Transverse colon (tissue), 4 donors: Measurements from ENCODE around the gene UGT1A10.

Experiments
- EP300 ChIP-seq: sonication (generic); formaldehyde crosslinking; IDR thresholded peaks from one replicate; pipeline ENCODE4 v1.6.1; 2017; ENCODE audit warnings: antibody characterized with exemption, low read depth
- POLR2A ChIP-seq: fragments of 450-650 bp; IDR thresholded peaks from one replicate; pipeline ENCODE4 v1.6.1; 2016; ENCODE audit warnings: antibody characterized with exemption, mild to moderate bottlenecking, moderate library complexity
- POLR2AphosphoS5 ChIP-seq, 3 donors: sonication (generic); formaldehyde crosslinking; IDR thresholded peaks; one replicate each; pipeline ENCODE4 v1.6.1; 2016; ENCODE audit warnings: antibody characterized with exemption in 3 of 3
- TF ChIP-seq, protein P1 (sequence below), 5 experiments: fragments of 200-600 bp in 3 of 5; fragments of 450-650 bp in 2 of 5; sonication (generic) in 3 of 5; IDR thresholded peaks; 1 replicate in 2 of 5; 2 replicates in 3 of 5; pipeline ENCODE4 v1.5.1; 2016 to 2017; ENCODE audit warnings: antibody characterized with exemption in 5 of 5, inconsistent platforms in 3 of 5, mild to moderate bottlenecking in 2 of 5, moderate library complexity in 1 of 5

DNA sequence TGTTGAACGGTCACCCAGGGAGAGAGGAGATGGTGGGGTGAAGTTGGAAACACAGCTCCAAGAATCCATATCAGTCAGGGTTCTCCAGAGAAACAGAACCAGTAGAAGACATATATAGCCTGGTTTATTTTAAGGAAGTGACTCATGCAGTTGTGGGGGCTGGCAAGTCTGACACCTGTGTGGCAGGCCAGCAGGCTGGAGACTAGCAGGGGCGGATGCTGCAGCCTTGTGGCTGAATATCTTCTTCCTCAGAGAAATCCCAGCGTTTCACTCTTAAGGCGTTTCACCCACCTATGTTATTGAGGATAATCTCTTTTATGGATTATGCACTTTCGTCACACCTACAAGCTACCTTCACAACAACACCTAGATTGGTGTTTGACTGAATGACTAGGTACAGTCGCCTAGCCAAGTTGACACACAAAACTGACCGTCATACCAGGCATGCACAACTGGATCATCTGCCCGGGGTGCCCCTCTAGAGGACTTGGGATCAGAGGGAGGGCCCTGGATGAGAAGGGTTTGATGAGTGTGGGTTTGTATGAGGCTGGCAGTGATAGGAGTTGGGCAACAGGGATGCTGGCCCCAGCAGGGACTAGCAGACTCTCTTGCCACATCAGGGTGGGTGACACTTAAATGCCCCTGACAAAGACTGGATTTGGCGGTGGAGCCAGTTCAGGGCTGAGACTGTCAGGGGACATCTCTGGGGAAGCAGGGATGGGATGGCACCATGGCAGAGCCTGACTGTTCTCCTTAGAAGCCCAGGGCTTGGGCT, 165.3 kb downstream of the UGT1A10 start:
- TF ChIP-seq EP300 = no peak
- TF ChIP-seq, protein P1, sequence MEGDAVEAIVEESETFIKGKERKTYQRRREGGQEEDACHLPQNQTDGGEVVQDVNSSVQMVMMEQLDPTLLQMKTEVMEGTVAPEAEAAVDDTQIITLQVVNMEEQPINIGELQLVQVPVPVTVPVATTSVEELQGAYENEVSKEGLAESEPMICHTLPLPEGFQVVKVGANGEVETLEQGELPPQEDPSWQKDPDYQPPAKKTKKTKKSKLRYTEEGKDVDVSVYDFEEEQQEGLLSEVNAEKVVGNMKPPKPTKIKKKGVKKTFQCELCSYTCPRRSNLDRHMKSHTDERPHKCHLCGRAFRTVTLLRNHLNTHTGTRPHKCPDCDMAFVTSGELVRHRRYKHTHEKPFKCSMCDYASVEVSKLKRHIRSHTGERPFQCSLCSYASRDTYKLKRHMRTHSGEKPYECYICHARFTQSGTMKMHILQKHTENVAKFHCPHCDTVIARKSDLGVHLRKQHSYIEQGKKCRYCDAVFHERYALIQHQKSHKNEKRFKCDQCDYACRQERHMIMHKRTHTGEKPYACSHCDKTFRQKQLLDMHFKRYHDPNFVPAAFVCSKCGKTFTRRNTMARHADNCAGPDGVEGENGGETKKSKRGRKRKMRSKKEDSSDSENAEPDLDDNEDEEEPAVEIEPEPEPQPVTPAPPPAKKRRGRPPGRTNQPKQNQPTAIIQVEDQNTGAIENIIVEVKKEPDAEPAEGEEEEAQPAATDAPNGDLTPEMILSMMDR (IDR thresholded peaks at IDR 0.05) = no peak
- TF ChIP-seq POLR2A = no peak
- TF ChIP-seq POLR2AphosphoS5 (IDR thresholded peaks at IDR 0.05) = no peak
